ENCODE measurements around the gene ZNF487. TPM values are rescaled to one million over a fixed set of nuclear protein-coding genes. Genes with fewer than 3 reads are reported as not detected.
"Not testable (repeated sequence)": the region's sequence is repeated elsewhere in the genome, so short reads cannot be mapped to it uniquely, and the experiment has no call there.

ZNF487 gene
- total and polyA plus RNA-seq, 2 experiments from 2014 or later = 5.5 to 11.0 TPM

- H3K9ac ChIP-seq = no peak overlapping the region
- WGBS, 2 experiments (ENCODE audit: low coverage in 1 of 2, low lambda C conversion rate in 2 of 2, missing lambda C conversion rate in 2 of 2) = 65 to 67% methylated on average over 7 of the region's 7 CpGs
Observed at GRCh38 chr10:43390759-43391158, 46.2 kb upstream of the ZNF487 start.

GRCh38 chr10:43391496-43391895, 45.4 kb upstream of the ZNF487 start:
- H3K36me3 ChIP-seq (ENCODE audit: low read depth) = peaks cover 66% of the 10 kb centered on the region
- H3K4me3 ChIP-seq = no peak overlapping the region
- H3K9ac ChIP-seq = no peak overlapping the region
- in situ Hi-C loops (cut with MboI) = no loop called here
- no peak overlapping the region for H3K4me2 ChIP-seq (ENCODE audit: unreplicated experiment)
- H3K4me1 ChIP-seq (ENCODE audit: insufficient read depth) = peaks cover 11% of the 10 kb centered on the region; the same call in 1 of the 2 replicates
- H3F3A ChIP-seq (ENCODE audit: insufficient read depth) = peaks cover 42% of the 10 kb centered on the region
- no peak for DNase-seq
- no peak for TF ChIP-seq EZH2 (IDR thresholded peaks at IDR 0.05; ENCODE audit: insufficient read depth, poor library complexity, severe bottlenecking)
- TF ChIP-seq EZH2phosphoT487 (IDR thresholded peaks at IDR 0.05; ENCODE audit: insufficient read depth, low read depth) = no peak
- H3K79me2 ChIP-seq (ENCODE audit: insufficient read depth) = peaks cover 89% of the 10 kb centered on the region
- WGBS, 2 experiments (ENCODE audit: low coverage in 1 of 2, low lambda C conversion rate in 2 of 2, missing lambda C conversion rate in 2 of 2) = 96 to 98% methylated on average over 5 to 6 of the region's 6 CpGs
- H3K9me2 ChIP-seq (ENCODE audit: insufficient read depth) = no peaks in the 10 kb centered on the region
- no peaks in the 10 kb centered on the region for H3K27me3 ChIP-seq (replicated peaks; ENCODE audit: insufficient read depth)
- no peaks in the 10 kb centered on the region for H4K20me1 ChIP-seq (ENCODE audit: insufficient read depth)
- H3K27ac ChIP-seq = 0 out of 2 replicates have a peak overlapping the region, but pooled peaks have one; percentile 40
- no peaks in the 10 kb centered on the region for H3K9me3 ChIP-seq (ENCODE audit: low read depth)
- H2AFZ ChIP-seq = no peak overlapping the region

More at GRCh38 chr10:43390759-43391158, 46.2 kb upstream of the ZNF487 start:
- Histone ChIP-seq H3K9me3 (ENCODE audit: low read depth) (no peaks in the 10 kb centered on the region), H4K20me1 (ENCODE audit: insufficient read depth) (0 out of 2 replicates have a peak, but pooled peaks cover 3% of the 10 kb centered on the region), H3K27ac (peak overlapping the region; percentile 40), H3K4me3 (no peak overlapping the region), H2AFZ (no peak overlapping the region), H3K9me2 (ENCODE audit: insufficient read depth) (no peaks in the 10 kb centered on the region), H3K36me3 (ENCODE audit: low read depth) (peaks cover 73% of the 10 kb centered on the region), H3F3A (ENCODE audit: insufficient read depth) (peaks cover 49% of the 10 kb centered on the region), H3K79me2 (ENCODE audit: insufficient read depth) (peaks cover 82% of the 10 kb centered on the region), H3K4me1 (ENCODE audit: insufficient read depth) (peaks cover 7% of the 10 kb centered on the region; the same call in 1 of the 2 replicates), H3K4me2 (ENCODE audit: unreplicated experiment) (no peak overlapping the region), H3K27me3 (replicated peaks; ENCODE audit: insufficient read depth) (no peaks in the 10 kb centered on the region)
- TF ChIP-seq EZH2 (IDR thresholded peaks at IDR 0.05; ENCODE audit: insufficient read depth, poor library complexity, severe bottlenecking) (no peak), EZH2phosphoT487 (IDR thresholded peaks at IDR 0.05; ENCODE audit: insufficient read depth, low read depth) (no peak)
- in situ Hi-C loops (cut with MboI) = no loop called here
- DNase-seq = peak; percentile 78

DNA sequence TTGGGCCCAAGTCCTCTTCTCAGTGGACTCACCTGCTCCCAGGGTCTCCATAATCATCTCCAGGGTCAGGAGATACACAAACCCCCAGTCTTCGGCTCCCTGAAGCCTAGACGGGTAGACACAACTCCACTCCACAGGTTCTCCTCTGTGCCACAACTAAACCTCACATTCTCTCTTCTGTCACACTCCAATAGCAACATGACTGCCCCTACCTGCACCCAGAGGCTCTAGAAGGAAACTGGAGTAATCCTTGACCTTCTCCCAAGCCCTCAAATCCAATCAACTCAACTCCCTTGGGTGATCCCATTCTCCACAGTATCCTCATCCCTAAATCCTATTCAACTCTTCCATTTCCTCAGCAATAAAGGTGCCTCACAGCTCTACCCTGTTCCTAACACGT, 44.2 kb upstream of the ZNF487 start:
- Histone ChIP-seq H4K20me1 (ENCODE audit: insufficient read depth) (no peaks in the 10 kb centered on the region; the same call in 1 of the 2 replicates), H3K9me3 (ENCODE audit: low read depth) (no peaks in the 10 kb centered on the region), H3K27me3 (replicated peaks; ENCODE audit: insufficient read depth) (no peaks in the 10 kb centered on the region), H3K4me1 (ENCODE audit: insufficient read depth) (peaks cover 14% of the 10 kb centered on the region), H2AFZ (no peak overlapping the region), H3K4me2 (ENCODE audit: unreplicated experiment) (no peak overlapping the region), H3K27ac (no peak overlapping the region), H3F3A (ENCODE audit: insufficient read depth) (peaks cover 38% of the 10 kb centered on the region), H3K9ac (no peak overlapping the region), H3K9me2 (ENCODE audit: insufficient read depth) (no peaks in the 10 kb centered on the region), H3K36me3 (ENCODE audit: low read depth) (peaks cover 54% of the 10 kb centered on the region), H3K79me2 (ENCODE audit: insufficient read depth) (peaks cover 97% of the 10 kb centered on the region), H3K4me3 (no peak overlapping the region)
- in situ Hi-C loops (cut with MboI) = no loop called here
- no peak for TF ChIP-seq EZH2 (IDR thresholded peaks at IDR 0.05; ENCODE audit: insufficient read depth, poor library complexity, severe bottlenecking)
- TF ChIP-seq EZH2phosphoT487 (IDR thresholded peaks at IDR 0.05; ENCODE audit: insufficient read depth, low read depth) = no peak
- WGBS, 2 experiments (ENCODE audit: low coverage in 1 of 2, low lambda C conversion rate in 2 of 2, missing lambda C conversion rate in 2 of 2) = 94% methylated on average over 3 of the region's 3 CpGs
- no peak for DNase-seq

DNA sequence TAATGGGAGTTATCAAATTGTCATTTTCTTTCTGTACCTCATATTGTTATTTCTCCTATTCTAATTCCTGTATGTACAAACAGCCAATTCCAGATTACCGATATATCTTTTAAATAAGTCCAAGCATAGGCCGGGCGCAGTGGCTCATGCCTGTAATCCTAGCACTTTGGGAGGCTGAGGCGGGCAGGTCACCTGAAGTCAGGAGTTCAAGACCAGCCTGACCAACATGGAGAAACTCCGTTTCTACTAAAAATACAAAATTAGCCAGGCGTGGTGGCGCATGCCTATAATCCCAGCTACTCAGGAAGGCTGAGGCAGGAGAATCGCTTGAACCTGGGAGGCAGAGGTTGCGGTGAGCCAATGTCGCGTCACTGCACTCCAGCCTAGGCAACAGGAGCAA, 43.7 kb upstream of the ZNF487 start:
- H3K27ac ChIP-seq; H3K9ac ChIP-seq; H3K9me2 ChIP-seq (ENCODE audit: insufficient read depth); H3K9me3 ChIP-seq (ENCODE audit: low read depth); in situ Hi-C loops (cut with MboI); H4K20me1 ChIP-seq (ENCODE audit: insufficient read depth); H3K4me3 ChIP-seq; H3K27me3 ChIP-seq (replicated peaks; ENCODE audit: insufficient read depth); DNase-seq; H2AFZ ChIP-seq; H3K4me2 ChIP-seq (ENCODE audit: unreplicated experiment): not testable (repeated sequence)
- Histone ChIP-seq H3F3A (ENCODE audit: insufficient read depth) (peaks cover 33% of the 10 kb centered on the region), H3K36me3 (ENCODE audit: low read depth) (peaks cover 49% of the 10 kb centered on the region), H3K79me2 (ENCODE audit: insufficient read depth) (peaks cover 97% of the 10 kb centered on the region), H3K4me1 (ENCODE audit: insufficient read depth) (peaks cover 19% of the 10 kb centered on the region)
- 90 to 93% methylated on average over 11 of the region's 11 CpGs for WGBS, 2 experiments (ENCODE audit: low coverage in 1 of 2, low lambda C conversion rate in 2 of 2, missing lambda C conversion rate in 2 of 2)

All from GM23248 (cell line).